Measurements from ENCODE around the gene CENPL. TPM values are rescaled to one million over a fixed set of nuclear protein-coding genes. Genes with fewer than 3 reads are reported as not detected.

CENPL gene
- total and polyA plus RNA-seq, 10 of the 15 experiments (the other 5 are each of a cell fraction or from before 2014, with no cell fraction given): 14.9 to 32.1 (median 24.5) TPM

GRCh38 chr1:173821680-173822079 is 3.0 kb downstream of the CENPL start:
- RAD21 ChIA-PET (ENCODE audit: unreplicated experiment): interaction anchor here (0.7 kb wide), 1 partner anchor 131 kb away, joined by 3 read pairs; no protein-coding TSS in a partner anchor
- CTCF ChIA-PET: interaction anchor here (1.0 to 1.7 kb wide), 2 partner anchors 17 to 104 kb away, joined by 3 to 4 read pairs; no protein-coding TSS in a partner anchor
- no peak overlapping the region for H3K27ac ChIP-seq (ENCODE audit: control insufficient read depth, insufficient read depth)
- H3K9me3 ChIP-seq (replicated peaks; ENCODE audit: control insufficient read depth, insufficient read depth, low read length): no peaks in the 10 kb centered on the region; the same call in 2 of the 3 replicates
- SMC1A ChIA-PET (ENCODE audit: uncharacterized antibody, unreplicated experiment): interaction anchor here (0.9 to 1.3 kb wide), 4 partner anchors 15 to 1078 kb away, joined by 3 to 4 read pairs (median 3); no protein-coding TSS in a partner anchor
- H3K9ac ChIP-seq (ENCODE audit: control insufficient read depth, insufficient read depth, low read length): no peak overlapping the region
- H3K4me1 ChIP-seq (ENCODE audit: control insufficient read depth, insufficient read depth, low read length): no peaks in the 10 kb centered on the region
- FAIRE-seq: no peak
- peaks cover 58% of the 10 kb centered on the region for H3K79me2 ChIP-seq (ENCODE audit: control insufficient read depth, insufficient read depth, low read length)
- ATAC-seq: no peak
- H3K36me3 ChIP-seq (ENCODE audit: control insufficient read depth in 2 of 2, insufficient read depth in 2 of 2, low read length in 1 of 2): peaks cover 0 to 2% of the 10 kb centered on the region in 2 experiments
- no peak for DNase-seq (ENCODE audit: low read depth, low spot score)
- BruUV-seq (replicated peaks): no TSS peak
- no peak overlapping the region for H2AFZ ChIP-seq (ENCODE audit: control insufficient read depth, low read depth, low read length)
- H3K4me2 ChIP-seq (ENCODE audit: control insufficient read depth, insufficient read depth): peak overlapping the region; percentile 30
- H4K20me1 ChIP-seq (ENCODE audit: control insufficient read depth, insufficient read depth): no peaks in the 10 kb centered on the region
- H3K27me3 ChIP-seq (replicated peaks in 1 of 2; ENCODE audit: control insufficient read depth in 2 of 2, insufficient read depth in 2 of 2, low read length in 1 of 2): no peaks in the 10 kb centered on the region
- intact Hi-C loops (cut with micrococcal nuclease; ENCODE audit: unreplicated experiment): loop anchor here (10.0 kb wide), 2 partner anchors 617 to 1173 kb away; partner anchors contain the start of genes CACYBP and TNFSF4
- 100% methylated on average over 4 of the region's 4 CpGs for WGBS (ENCODE audit: insufficient coverage, insufficient replicate concordance, low lambda C conversion rate, missing lambda C conversion rate)
- in situ Hi-C loops (cut with MboI): loop anchor here (5.0 to 10.0 kb wide), 2 partner anchors 389 to 1077 kb away; no protein-coding TSS in a partner anchor
- peak overlapping the region; percentile 92; the same call in 1 of the 2 replicates for H3K4me3 ChIP-seq
- POLR2A ChIA-PET: interaction anchor here (1.7 kb wide), 1 partner anchor 46 kb away, joined by 5 read pairs; the partner anchor contains the start of genes GAS5 and ZBTB37
- TF ChIP-seq BCL3 (IDR thresholded peaks at IDR 0.05; ENCODE audit: borderline replicate concordance, insufficient read depth, low read depth, low read length, poor library complexity, severe bottlenecking) (no peak), SKIL (IDR thresholded peaks at IDR 0.05; ENCODE audit: low read depth, poor library complexity, severe bottlenecking) (no peak)

All from GM12878 (cell line).